Measurements from ENCODE around the gene LMO7.

The LMO7 gene

DNA sequence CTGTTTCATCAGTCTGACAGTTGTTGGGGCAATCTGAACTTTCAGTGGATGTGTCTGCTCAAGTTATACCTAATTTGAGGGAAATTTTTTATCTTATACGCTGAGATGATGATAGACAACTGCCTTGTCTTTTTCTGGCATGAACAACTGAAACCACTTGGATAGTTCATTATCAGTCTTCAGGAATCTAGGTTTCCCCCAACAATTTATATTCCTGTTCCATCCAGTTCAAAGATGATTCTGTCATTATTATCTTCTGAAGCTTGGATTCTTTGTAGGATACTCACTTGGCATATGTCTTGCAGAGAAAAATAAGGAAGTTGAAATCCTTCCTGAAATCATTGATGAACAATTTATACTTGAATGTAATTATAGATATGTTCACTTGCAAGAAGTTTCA is 193.7 kb downstream of the LMO7 start:
- TF ChIP-seq, protein P1, sequence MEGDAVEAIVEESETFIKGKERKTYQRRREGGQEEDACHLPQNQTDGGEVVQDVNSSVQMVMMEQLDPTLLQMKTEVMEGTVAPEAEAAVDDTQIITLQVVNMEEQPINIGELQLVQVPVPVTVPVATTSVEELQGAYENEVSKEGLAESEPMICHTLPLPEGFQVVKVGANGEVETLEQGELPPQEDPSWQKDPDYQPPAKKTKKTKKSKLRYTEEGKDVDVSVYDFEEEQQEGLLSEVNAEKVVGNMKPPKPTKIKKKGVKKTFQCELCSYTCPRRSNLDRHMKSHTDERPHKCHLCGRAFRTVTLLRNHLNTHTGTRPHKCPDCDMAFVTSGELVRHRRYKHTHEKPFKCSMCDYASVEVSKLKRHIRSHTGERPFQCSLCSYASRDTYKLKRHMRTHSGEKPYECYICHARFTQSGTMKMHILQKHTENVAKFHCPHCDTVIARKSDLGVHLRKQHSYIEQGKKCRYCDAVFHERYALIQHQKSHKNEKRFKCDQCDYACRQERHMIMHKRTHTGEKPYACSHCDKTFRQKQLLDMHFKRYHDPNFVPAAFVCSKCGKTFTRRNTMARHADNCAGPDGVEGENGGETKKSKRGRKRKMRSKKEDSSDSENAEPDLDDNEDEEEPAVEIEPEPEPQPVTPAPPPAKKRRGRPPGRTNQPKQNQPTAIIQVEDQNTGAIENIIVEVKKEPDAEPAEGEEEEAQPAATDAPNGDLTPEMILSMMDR (IDR thresholded peaks at IDR 0.05): no peak
- Histone ChIP-seq H3K27ac (no peak overlapping the region), H3K4me3 (no peak overlapping the region)
- DNase-seq (ENCODE audit: low spot score): no peak

DNA sequence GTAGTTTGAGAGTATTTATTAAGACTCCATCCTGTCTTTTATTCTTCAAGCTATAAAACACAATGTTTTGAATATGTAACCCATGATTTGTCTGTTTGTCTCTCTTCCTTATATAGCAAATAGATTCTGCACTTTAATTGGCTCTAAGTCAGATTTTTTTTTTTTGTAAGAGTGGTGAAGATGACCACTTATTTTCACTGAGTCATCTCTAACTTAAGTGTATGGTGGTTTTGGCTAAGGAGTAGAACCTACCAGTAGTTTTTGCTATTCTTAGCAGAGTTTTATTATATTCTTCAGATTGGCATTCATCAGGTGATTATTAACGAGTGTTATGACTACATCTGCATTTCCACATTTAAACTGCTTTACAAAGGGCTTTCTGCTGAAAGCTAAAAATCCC is 194.7 kb downstream of the LMO7 start:
- Histone ChIP-seq H3K27ac (no peak overlapping the region), H3K4me3 (no peak overlapping the region)
- TF ChIP-seq, protein P1 (IDR thresholded peaks at IDR 0.05): no peak
- DNase-seq (ENCODE audit: low spot score): no peak

DNA sequence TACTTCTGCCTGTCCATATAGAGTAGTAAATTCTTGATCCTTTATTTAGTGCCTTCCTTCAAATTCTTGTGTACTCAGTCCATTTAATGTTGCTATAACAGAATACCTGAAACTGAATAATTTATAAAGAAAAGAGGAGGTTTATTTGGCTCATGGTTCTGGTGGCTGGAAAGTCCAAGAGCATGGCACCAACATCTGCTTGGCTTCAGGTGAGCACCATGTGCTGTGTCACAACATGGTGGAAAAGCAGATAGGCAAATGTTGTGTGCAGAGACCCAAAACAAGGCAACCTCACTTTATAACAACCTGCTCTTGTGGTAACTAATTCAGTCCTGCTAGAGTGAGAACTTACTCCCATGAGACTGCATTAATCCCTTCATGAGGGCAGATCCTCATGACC is 195.3 kb downstream of the LMO7 start:
- no peak for DNase-seq (ENCODE audit: low spot score)
- Histone ChIP-seq H3K27ac (no peak overlapping the region), H3K4me3 (no peak overlapping the region)
- TF ChIP-seq, protein P1 (IDR thresholded peaks at IDR 0.05): no peak

DNA sequence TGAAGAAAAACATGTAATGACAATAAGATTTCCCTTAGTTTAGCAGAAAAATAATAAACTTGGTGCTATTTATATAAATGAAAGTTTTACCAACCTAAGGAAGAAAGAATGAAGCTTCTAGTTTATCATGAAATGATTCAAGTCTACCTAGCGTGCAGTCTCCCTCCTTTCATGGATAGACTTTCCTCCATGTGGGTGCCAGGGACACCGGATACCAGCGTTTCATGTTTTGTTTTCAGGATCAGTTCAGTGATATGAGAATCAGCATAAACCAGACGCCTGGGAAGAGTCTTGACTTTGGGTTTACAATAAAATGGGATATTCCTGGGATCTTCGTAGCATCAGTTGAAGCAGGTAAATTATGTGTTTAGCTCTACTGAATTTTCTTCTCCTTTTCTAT is 196.7 kb downstream of the LMO7 start:
- H3K27ac ChIP-seq: no peak overlapping the region
- TF ChIP-seq, protein P1 (IDR thresholded peaks at IDR 0.05): no peak
- no peak overlapping the region for H3K4me3 ChIP-seq
- DNase-seq (ENCODE audit: low spot score): no peak

DNA sequence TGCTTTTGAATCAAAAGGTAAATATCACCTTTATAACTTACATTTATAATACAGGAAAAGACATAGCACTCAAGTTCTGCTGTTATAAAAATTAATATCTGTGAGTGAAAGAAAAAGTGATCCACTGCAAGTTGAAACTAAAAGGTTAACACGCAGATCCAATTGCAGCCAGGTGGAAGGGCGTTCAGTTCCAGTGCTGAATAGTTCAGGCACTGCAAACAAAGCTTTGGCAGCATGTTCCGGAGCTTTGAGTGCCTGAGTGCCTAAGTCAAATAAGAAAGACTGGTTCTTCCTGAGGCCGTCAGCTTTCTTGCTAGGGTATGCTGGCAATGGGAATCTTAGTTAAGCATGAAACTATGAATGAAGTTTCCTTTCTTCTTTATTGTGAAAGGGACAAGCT is 200.3 kb downstream of the LMO7 start:
- H3K4me3 ChIP-seq: no peak overlapping the region
- TF ChIP-seq, protein P1 (IDR thresholded peaks at IDR 0.05): no peak
- DNase-seq (ENCODE audit: low spot score): no peak
- no peak overlapping the region for H3K27ac ChIP-seq

DNA sequence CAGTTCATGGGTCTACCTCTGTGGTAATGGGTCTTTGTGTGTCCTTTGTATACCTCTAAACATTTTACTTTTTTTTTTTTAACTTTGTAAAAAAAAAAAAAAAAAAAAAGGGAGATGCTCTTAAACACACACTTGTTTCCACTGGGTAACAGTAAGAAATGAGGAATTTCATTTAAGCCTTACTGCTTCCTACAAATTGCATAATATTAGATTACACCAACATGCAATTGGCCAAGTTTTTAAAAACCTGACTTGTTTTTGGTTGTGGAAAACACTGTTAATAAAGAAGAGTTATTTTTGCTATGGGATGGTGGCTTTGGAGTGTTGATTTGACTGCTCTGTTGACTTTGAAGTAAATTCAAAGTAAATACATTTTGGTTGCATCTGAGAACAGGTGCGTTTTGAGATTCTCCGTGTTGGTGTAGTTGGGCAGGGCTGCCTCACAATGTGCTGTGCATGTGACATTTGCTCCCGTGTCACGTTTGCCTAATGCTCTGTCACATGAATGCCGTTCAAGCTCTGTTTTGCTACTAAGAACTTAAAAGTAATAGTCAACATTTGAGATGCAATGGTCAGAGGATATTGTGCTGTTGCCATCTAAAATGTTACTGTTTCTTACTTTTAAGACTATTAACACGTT is 202.4 kb downstream of the LMO7 start:
- TF ChIP-seq, protein P1 (IDR thresholded peaks at IDR 0.05): no peak
- no peak overlapping the region for H3K4me3 ChIP-seq
- no peak overlapping the region for H3K27ac ChIP-seq
- no peak for DNase-seq (ENCODE audit: low spot score)

DNA sequence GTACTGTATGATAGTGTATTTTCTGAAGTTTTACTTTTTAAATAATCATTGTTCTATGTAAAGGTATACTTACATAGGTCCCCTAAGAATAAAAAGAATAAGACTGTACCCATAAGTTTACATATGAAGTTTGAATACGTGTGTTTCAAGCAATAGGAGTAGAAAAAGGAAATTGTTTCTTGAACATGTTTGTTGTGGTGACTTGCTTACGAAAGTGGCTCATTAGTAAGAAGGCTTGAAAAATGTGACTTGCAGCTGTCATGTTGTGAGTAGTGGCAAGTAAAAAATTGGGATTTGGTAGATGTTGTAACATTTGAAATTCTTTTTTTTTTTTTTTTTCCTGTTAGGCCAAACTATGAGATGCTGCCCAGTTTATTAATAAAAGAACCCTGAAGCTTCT is 203.3 kb downstream of the LMO7 start:
- no peak for DNase-seq (ENCODE audit: low spot score)
- TF ChIP-seq, protein P1 (IDR thresholded peaks at IDR 0.05): no peak
- no peak overlapping the region for H3K4me3 ChIP-seq
- H3K27ac ChIP-seq: no peak overlapping the region

Data from coronary artery (tissue), 2 donors.